Erythroblast (primary cell): Measurements from ENCODE around the gene CEBPB.
"Not testable (repeated sequence)": the region's sequence is repeated elsewhere in the genome, so short reads cannot be mapped to it uniquely, and the experiment has no call there.

Experiments
- DNase-seq, 2 experiments: peaks; one replicate each; lab custom pipeline; 2025; lab: John Stamatoyannopoulos, UW
- GATA1 ChIP-seq: IDR thresholded peaks from 2 replicates; pipeline ENCODE4 v1.6.1; 2011; ENCODE audit warnings: low read depth, mild to moderate bottlenecking, control low read depth, low read length, moderate library complexity
- POLR2A ChIP-seq: IDR thresholded peaks from 2 replicates; pipeline ENCODE4 v1.6.1; 2011; ENCODE audit warnings: mild to moderate bottlenecking, low read length

The CEBPB gene

GRCh38 chr20:50194422-50194830, 3.8 kb downstream of the CEBPB start:
- DNase-seq, result peak; percentile 35 to 57
- no peak for TF ChIP-seq POLR2A
- no peak for TF ChIP-seq GATA1

GRCh38 chr20:50194831-50195523, 4.3 kb downstream of the CEBPB start:
- TF ChIP-seq POLR2A (no peak), GATA1 (no peak)
- DNase-seq, result peak; percentile 65 to 68

GRCh38 chr20:50195524-50196120, 5.0 kb downstream of the CEBPB start:
- TF ChIP-seq GATA1 (no peak), POLR2A (no peak)
- DNase-seq, result no peak

- no peak for TF ChIP-seq GATA1
- DNase-seq, result peak; percentile 53 to 76
These were observed 5.6 kb downstream of the CEBPB start for GRCh38 chr20:50196248-50196647.

GRCh38 chr20:50196896-50197295, 6.3 kb downstream of the CEBPB start:
- DNase-seq, result no peak
- TF ChIP-seq GATA1, result no peak
- no peak for TF ChIP-seq POLR2A

- peak; percentile 78 to 92 for DNase-seq
- TF ChIP-seq POLR2A, result no peak
- TF ChIP-seq GATA1, result no peak
These were observed 7.0 kb downstream of the CEBPB start for GRCh38 chr20:50197463-50198179.

GRCh38 chr20:50198180-50198666, 7.6 kb downstream of the CEBPB start:
- no peak for DNase-seq
- TF ChIP-seq POLR2A, result no peak
- no peak for TF ChIP-seq GATA1

- no peak for DNase-seq
- no peak for TF ChIP-seq GATA1
- TF ChIP-seq POLR2A, result no peak
These were observed 8.1 kb downstream of the CEBPB start for GRCh38 chr20:50198716-50199115.

- no peak for DNase-seq
- TF ChIP-seq POLR2A (no peak), GATA1 (no peak)
These were observed 9.1 kb downstream of the CEBPB start for GRCh38 chr20:50199703-50200102.

GRCh38 chr20:50200482-50201104, 10.0 kb downstream of the CEBPB start:
- no peak for DNase-seq
- TF ChIP-seq GATA1, result no peak
- TF ChIP-seq POLR2A, result no peak

- not testable (repeated sequence) for DNase-seq
These were observed 11.1 kb downstream of the CEBPB start for GRCh38 chr20:50201710-50202109.

GRCh38 chr20:50202677-50203076, 12.0 kb downstream of the CEBPB start:
- DNase-seq, result no peak
- TF ChIP-seq GATA1, result no peak
- no peak for TF ChIP-seq POLR2A

- TF ChIP-seq POLR2A (no peak), GATA1 (no peak)
- DNase-seq, result no peak
These were observed 13.6 kb downstream of the CEBPB start for GRCh38 chr20:50203951-50204937.
